HG03378 (cell line): ENCODE results near the gene MMP17.
"Not testable (repeated sequence)": the region's sequence is repeated elsewhere in the genome, so short reads cannot be mapped to it uniquely, and the experiment has no call there.

Experiments
- ATAC-seq: cut with Tn5 transposase; IDR thresholded peaks from one replicate; pipeline ENCODE4 v1.9.1; 2021; ENCODE audit warnings: mild to moderate bottlenecking, moderate library complexity; ENCODE audit not compliant: unreplicated experiment

The MMP17 gene

GRCh38 chr12:131862994-131863710 is 35.0 kb downstream of the MMP17 start:
- ATAC-seq = no peak

DNA sequence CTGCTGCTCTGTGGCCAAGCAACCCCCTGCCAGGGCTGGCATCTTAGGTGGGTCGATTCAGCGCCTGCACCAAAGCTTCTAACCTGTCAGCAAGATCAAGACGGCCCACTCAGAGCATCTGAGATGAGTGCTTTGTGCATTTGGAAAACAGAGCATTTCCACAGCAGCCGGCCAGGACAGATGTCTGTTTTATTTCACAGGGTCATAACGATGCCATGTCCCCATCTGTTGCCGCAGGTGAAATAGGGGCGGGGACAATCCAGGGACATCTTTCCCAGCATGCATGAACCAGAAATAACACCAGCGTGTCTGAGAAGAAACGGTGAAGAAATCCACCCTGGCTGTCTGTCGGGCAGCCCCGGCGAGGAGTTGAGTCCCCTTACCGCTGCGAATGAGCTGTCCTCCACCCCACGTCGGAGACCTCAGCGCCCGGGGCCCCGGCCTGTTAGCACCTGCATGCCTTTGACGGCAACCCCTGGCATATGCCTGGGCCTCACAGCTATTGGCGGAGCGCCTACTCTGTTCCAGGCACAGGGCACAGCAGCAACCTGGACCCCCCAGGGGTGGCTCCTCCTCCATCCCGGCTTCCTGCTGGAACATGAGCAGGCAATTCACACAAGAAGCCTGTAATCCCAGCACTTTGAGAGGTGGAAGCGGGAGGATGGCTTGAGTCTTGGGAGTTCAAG is 35.7 kb downstream of the MMP17 start:
- ATAC-seq = no peak

GRCh38 chr12:131864469-131864868 is 36.3 kb downstream of the MMP17 start:
- ATAC-seq = no peak

DNA sequence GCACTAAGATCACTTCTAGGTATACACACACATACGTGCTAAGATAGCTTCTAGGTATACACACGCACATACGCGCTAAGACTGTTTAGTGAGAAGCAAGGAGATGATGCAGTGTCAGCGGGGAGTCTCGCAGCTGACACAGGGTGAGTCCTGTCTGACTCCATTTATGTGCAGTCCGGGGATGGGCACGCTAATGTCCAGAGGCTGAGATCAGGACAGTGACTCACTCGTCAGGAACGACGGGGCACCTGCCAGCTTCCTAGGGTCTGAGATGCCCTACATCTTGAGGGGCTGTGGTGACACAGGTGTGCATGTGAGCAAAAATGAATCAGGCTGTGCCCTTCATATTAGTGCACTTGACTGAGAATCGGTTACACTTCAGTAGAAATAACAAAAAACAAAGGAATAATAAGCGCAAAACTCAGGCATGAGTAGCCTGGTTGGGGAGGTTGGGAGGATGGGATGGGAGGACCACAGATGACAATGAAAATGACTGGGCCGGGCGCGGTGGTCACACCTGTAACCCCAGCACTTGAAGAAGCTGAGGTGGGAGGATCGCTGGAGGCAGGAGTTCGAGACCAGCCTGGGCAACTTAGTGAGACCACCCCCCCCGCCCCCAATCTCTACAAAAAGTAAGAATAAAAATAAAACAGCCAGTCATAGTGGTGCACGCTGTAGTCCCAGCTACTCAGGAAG is 37.1 kb downstream of the MMP17 start:
- no peak for ATAC-seq

DNA sequence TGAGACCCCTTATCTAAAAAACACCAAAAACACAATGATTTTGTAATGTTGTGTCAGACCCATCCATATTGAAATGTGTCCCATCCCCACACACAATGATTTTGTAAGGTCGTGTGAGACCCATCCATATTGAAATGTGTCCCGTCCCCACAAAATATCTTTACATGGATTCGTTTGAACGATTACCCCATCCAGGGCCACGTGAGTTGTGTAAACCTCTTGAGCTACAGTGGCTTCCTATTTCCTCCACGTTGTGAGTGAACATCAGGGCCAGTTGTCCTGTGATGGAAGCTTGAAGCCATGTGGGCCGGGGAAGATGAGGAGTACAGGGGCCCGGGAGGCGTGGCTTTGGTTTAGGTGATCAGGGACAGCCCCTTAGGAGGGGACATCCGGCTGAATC is 39.3 kb downstream of the MMP17 start:
- ATAC-seq = no peak

DNA sequence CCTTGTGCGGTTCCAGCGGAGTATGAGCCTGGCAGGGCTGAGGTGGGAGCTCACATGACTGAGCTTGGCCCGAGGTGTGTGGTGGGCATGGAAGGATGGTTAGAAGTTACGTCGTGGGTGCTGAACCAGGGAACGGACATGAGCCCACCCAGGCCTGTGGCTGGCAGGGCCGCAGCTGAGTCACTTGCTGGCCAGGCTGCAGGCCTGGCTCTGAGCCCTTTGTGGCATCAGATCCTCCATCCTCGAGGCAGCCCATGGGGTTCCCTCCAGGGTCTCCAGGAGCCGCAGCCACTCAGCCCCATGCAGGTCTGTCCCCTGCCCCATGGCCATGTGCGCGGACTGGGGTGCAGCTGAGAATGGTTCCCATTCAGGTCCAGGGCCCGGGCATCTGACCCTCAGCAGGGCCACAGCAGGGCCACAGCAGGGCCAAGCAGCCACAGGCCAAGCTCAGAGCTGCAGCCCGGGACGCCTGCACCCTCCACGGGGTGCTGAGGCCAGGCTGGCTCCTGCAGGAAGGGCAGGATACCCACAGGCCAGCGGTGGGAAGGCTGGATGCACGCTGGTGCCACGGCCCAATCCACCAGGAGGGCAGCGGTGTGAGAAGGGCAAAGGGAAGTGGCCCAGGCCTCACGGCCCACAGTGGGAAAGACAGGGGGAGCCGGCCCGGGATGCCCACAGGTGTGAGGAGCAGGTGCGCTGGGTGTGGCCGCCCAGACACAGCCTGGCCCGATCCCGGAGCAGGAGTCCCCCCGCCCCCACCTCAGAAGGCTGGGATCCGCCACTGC is 39.9 kb downstream of the MMP17 start:
- no peak for ATAC-seq

- no peak for ATAC-seq
These were observed 41.8 kb downstream of the MMP17 start for GRCh38 chr12:131869871-131870418.

- ATAC-seq = no peak
These were observed 43.5 kb downstream of the MMP17 start for GRCh38 chr12:131871677-131872076.

DNA sequence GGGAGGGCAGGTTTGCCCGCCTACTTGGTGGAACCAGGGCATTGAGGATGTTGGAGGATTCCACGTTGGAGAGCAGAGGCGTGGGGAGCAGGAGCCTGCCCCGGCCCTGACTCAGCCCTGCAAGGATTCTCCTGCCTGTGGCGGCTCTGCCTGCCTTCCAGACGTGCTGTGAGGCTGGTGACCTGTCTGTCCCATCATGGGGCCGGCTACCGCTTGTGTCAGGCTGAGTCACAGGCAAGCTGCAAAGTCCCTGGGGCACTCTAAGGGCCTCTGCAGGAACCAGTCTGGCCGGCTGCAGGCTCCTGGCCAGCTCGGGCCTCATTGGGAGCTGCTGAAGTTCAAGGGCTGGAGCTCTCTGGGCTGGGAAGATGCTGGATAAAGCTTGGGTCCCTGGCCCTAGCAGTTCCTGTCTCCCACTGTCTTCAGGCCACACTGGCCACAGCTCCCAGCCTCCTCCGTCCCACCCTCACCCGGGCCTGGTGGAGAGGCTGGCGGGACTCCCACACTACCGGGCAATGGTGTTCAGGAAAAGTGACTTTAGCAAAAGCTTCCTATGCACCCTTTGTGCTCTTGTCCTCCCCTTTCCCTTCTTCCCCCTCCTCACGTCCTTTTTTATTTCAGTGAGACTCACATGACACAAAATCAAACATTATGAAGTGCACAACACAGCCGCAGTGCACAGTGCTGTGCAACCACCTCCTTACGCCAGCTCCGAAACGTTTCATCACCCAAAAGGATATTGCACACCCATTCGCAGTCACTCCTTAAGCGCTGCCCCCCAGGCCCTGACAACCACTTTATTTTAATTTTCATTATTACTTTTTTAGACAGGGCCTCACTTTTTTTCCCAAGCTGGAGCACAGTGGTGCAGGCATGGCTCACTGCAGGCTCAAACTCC is 44.2 kb downstream of the MMP17 start:
- ATAC-seq = no peak

GRCh38 chr12:131873293-131873692 is 45.1 kb downstream of the MMP17 start:
- ATAC-seq = no peak

DNA sequence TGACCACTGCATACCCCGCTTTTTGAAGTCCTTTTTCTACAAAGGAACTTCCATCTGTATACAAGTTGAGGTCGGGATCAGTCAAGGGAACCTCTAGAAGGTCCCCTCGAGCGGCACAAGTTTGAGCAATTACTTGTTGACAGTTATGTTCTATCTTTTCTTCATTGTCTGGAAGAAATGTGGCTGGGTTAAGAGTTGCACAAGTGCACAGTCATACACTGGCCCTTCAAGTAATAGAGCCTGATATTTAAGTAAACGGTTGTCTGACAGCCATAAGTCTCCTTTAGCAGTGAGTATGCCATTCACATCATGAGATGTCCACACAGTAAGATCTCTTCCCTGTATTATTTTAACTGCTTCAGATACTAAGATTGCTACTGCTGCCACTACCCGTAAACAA is 46.8 kb downstream of the MMP17 start:
- not testable (repeated sequence) for ATAC-seq

DNA sequence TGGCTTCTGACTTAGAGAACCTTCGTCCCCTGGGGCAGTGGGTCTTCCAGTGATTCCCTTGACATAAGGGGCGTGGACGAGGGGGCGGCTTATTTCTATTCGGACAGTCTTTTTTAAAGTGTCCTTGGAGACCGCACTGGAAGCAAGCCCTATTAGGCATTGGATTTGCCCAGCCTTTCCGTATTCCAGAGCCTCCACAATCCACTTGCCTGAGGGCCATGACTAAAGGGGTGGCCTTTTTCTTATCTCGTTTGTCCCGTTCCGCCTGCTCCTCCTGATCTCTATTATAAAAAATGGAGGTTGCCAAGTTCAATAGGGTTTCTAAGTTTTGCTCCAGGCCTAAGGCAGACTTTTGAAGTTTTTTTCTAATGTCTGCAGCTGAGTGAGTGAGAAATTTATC is 49.0 kb downstream of the MMP17 start:
- ATAC-seq = not testable (repeated sequence)

- not testable (repeated sequence) for ATAC-seq
These were observed 50.2 kb downstream of the MMP17 start for GRCh38 chr12:131878436-131878835.

DNA sequence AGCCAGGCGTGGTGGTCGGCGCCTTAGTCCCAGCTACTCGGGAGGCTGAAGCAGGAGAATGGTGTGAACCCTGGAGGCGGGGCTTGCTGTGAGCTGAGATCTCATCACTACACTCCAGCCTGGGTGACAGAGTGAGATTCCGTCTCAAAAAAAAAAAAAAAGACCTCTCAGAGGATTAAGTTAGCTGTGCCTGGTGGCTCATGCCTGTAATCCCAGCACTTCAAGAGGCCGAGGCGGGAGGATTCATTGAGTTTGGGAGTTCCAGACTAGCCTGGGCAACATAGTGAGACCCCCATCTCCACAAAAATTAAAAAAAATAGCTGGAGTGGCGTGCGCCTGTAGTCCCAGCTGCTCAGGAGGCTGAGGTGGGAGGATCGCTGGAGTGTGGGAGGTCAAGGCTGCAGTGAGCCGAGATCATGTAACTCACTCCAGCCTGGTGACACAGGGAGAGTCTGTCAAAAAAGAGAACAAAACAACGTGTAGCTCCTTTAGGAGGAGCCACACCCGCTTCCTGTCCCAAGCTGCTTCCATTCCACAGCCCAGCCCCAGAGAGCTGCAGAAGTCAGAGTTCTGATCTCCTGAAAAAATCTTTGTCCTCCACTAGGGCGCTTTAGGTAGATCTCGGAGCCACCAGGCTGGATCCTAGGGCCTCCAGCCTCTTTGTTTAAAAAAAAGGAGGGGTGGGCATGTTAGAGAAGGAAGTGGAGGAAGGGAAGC is 54.8 kb downstream of the MMP17 start:
- ATAC-seq = no peak

DNA sequence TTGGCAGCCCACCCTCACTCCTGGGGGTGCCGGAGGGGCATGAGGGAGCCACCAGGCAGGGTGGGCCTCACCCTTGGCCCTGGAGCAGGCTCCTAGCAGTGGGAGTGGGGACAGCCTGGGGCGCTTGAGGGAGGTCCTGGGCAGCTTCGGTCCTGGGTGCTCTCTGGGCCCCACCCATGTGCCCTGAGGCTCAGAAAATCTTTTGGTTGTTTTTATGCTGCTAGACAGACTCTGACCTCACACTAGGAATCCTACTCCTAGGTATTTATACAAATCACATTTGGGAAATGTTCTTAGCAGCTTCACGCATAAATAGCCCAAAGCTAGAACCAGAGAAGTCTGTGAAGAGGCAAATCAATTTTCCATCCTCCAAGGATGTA is 55.3 kb downstream of the MMP17 start:
- ATAC-seq = no peak

GRCh38 chr12:131885076-131885475 is 56.9 kb downstream of the MMP17 start:
- ATAC-seq = not testable (repeated sequence)

- ATAC-seq = no peak
These were observed 57.4 kb downstream of the MMP17 start for GRCh38 chr12:131885543-131886057.

- ATAC-seq = not testable (repeated sequence)
These were observed 63.5 kb downstream of the MMP17 start for GRCh38 chr12:131891722-131892121.
